ENCODE results near the gene MYPOP. TPM values are rescaled to one million over a fixed set of nuclear protein-coding genes. Genes with fewer than 3 reads are reported as not detected.

MYPOP gene
- total RNA-seq, 1 experiment from 2014 or later, result 10.8 TPM

GRCh38 chr19:45864629-45865082, 37.8 kb downstream of the MYPOP start:
- Histone ChIP-seq H3K4me3 (replicated peaks in 1 of 2; ENCODE audit: low read depth in 1 of 2, low read length in 2 of 2) (peak overlapping the region; percentile 91 to 93), H2AFZ (ENCODE audit: low read depth, low read length, poor library complexity, severe bottlenecking) (no peak overlapping the region), H3K79me2 (ENCODE audit: insufficient read depth, low read length) (peaks cover 33% of the 10 kb centered on the region), H3K9me3 (ENCODE audit: control insufficient read depth in 1 of 2, insufficient read depth in 1 of 2, low read depth in 1 of 2, low read length in 2 of 2) (no peaks in the 10 kb centered on the region), H3K9me2 (ENCODE audit: insufficient read depth) (no peaks in the 10 kb centered on the region), H3K27me3 (ENCODE audit: insufficient read depth, low read length) (no peaks in the 10 kb centered on the region), H3K9ac (ENCODE audit: low read length) (peak overlapping the region; percentile 66), H3K27ac (ENCODE audit: low read depth, low read length) (peak overlapping the region; percentile 61; the same call in 1 of the 2 replicates), H3K4me2 (ENCODE audit: low read length) (peak overlapping the region; percentile 81), H3K4me1 (ENCODE audit: control insufficient read depth in 1 of 2, insufficient read depth in 2 of 2, low read length in 2 of 2) (peaks cover 11 to 35% of the 10 kb centered on the region in 2 experiments), H3K36me3 (ENCODE audit: control insufficient read depth in 1 of 2, insufficient read depth in 2 of 2, low read length in 2 of 2) (peaks cover 6% of the 10 kb centered on the region in 2 experiments; a peak in 2 of 4 replicates), H4K20me1 (ENCODE audit: insufficient read depth) (no peaks in the 10 kb centered on the region)
- TF ChIP-seq ELF1 (IDR thresholded peaks at IDR 0.05; ENCODE audit: borderline replicate concordance, low read depth) (no peak), REST (IDR thresholded peaks at IDR 0.05; ENCODE audit: low read depth) (no peak)
- ATAC-seq (no peak), DNase-seq (ENCODE audit: low read depth, low spot score) (no peak)
- ChIA-PET RAD21 (ENCODE audit: low non-redundant PET in 1 of 2, low total read pairs in 2 of 2, uncharacterized antibody in 2 of 2, unreplicated experiment in 2 of 2) (interaction anchor here (0.7 to 1.3 kb wide), 3 partner anchors 16 to 48 kb away, joined by 4 read pairs; no protein-coding TSS in a partner anchor), POLR2A (interaction anchor here (1.3 to 2.9 kb wide), 4 partner anchors 8 to 155 kb away, joined by 3 to 24 read pairs (median 8); partner anchors contain the start of gene IRF2BP1), CTCF (interaction anchor here (0.7 to 3.6 kb wide), 12 partner anchors 16 to 213 kb away, joined by 3 to 45 read pairs (median 6); partner anchors contain the start of genes IRF2BP1, MYPOP and SIX5)
- intact Hi-C loops (cut with micrococcal nuclease), result loop anchor here (1.0 kb wide), 1 partner anchor 19 kb away; no protein-coding TSS in a partner anchor
- no TSS peak for BruUV-seq (replicated peaks)
